Endothelial cell of umbilical vein (primary cell): ENCODE data around the gene COL18A1.

Experiments
- MYC ChIP-seq: IDR thresholded peaks from one replicate; pipeline ENCODE4 v1.6.1; 2011; ENCODE audit warnings: mild to moderate bottlenecking, low read depth, low read length
- POLR2A ChIP-seq: IDR thresholded peaks from 2 replicates; pipeline ENCODE4 v1.6.1; 2012; ENCODE audit warnings: low read depth, mild to moderate bottlenecking, control low read depth, low read length
- POLR2AphosphoS5 ChIP-seq: IDR thresholded peaks from 2 replicates; pipeline ENCODE4 v1.6.1; 2012; ENCODE audit warnings: low read depth, mild to moderate bottlenecking, control low read depth, low read length, moderate library complexity; ENCODE audit not compliant: insufficient read depth
- TF ChIP-seq, protein P1 (sequence below), 2 donors: IDR thresholded peaks; 1 replicate in 1 of 2; 2 replicates in 1 of 2; pipeline ENCODE4 v1.5.1; 2011; ENCODE audit warnings: low read length in 2 of 2, mild to moderate bottlenecking in 2 of 2, moderate library complexity in 2 of 2, control low read depth in 1 of 2, inconsistent platforms in 1 of 2, low read depth in 1 of 2; ENCODE audit not compliant: insufficient read depth in 1 of 2; ENCODE audit errors: extremely low read depth in 1 of 2

GRCh38 chr21:45489722-45489982 is 84.7 kb downstream of the COL18A1 start:
- TF ChIP-seq, protein P1, sequence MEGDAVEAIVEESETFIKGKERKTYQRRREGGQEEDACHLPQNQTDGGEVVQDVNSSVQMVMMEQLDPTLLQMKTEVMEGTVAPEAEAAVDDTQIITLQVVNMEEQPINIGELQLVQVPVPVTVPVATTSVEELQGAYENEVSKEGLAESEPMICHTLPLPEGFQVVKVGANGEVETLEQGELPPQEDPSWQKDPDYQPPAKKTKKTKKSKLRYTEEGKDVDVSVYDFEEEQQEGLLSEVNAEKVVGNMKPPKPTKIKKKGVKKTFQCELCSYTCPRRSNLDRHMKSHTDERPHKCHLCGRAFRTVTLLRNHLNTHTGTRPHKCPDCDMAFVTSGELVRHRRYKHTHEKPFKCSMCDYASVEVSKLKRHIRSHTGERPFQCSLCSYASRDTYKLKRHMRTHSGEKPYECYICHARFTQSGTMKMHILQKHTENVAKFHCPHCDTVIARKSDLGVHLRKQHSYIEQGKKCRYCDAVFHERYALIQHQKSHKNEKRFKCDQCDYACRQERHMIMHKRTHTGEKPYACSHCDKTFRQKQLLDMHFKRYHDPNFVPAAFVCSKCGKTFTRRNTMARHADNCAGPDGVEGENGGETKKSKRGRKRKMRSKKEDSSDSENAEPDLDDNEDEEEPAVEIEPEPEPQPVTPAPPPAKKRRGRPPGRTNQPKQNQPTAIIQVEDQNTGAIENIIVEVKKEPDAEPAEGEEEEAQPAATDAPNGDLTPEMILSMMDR (IDR thresholded peaks at IDR 0.05; ENCODE audit: extremely low read depth in 1 of 2, insufficient read depth in 1 of 2, low read depth in 1 of 2, low read length in 2 of 2) = no peak
- no peak for TF ChIP-seq POLR2A
- no peak for TF ChIP-seq POLR2AphosphoS5
- no peak for TF ChIP-seq MYC
